ENCODE results near the gene CTSK. TPM values are rescaled to one million over a fixed set of nuclear protein-coding genes. Genes with fewer than 3 reads are reported as not detected.

The CTSK gene
- total and polyA plus RNA-seq, 2 of the 13 experiments (the other 11 are each of a cell fraction or from before 2014, with no cell fraction given), result 1.4 to 6.3 TPM

GRCh38 chr1:150775276-150775675 lies 32.8 kb downstream of the CTSK start:
- ATAC-seq, result no peak
- ChIA-PET POLR2A (no interaction called here), CTCF (ENCODE audit: low intra/inter-chr PET ratio, low total read pairs) (no interaction called here)
- Histone ChIP-seq H3K27ac (ENCODE audit: extremely low read length, insufficient read depth, low read length) (no peak overlapping the region), H2AFZ (ENCODE audit: low read length) (no peak overlapping the region), H3K27me3 (ENCODE audit: control insufficient read depth in 1 of 2, insufficient read depth in 2 of 2, low read length in 2 of 2) (no peaks in the 10 kb centered on the region), H4K20me1 (ENCODE audit: insufficient read depth, low read length) (no peaks in the 10 kb centered on the region), H3K9me3 (ENCODE audit: low read length) (no peaks in the 10 kb centered on the region), H3K9ac (ENCODE audit: insufficient read depth, low read depth, low read length) (no peak overlapping the region), H3K4me3 (replicated peaks in 1 of 3; ENCODE audit: insufficient read depth in 1 of 3, low read depth in 2 of 3, low read length in 3 of 3) (no peak overlapping the region), H3K4me1 (ENCODE audit: insufficient read depth, low read length) (0 out of 2 replicates have a peak, but pooled peaks cover 8% of the 10 kb centered on the region), H3K79me2 (ENCODE audit: insufficient read depth, low read length) (no peaks in the 10 kb centered on the region), H3K4me2 (ENCODE audit: low read depth, low read length) (no peak overlapping the region), H3K36me3 (replicated peaks in 1 of 2; ENCODE audit: control insufficient read depth in 1 of 2, insufficient read depth in 2 of 2, low read length in 2 of 2) (no peaks in the 10 kb centered on the region)
- TF ChIP-seq SATB2 (CRISPR knock-in tag; IDR thresholded peaks at IDR 0.05) (no peak), ARID2 (CRISPR knock-in tag; IDR thresholded peaks at IDR 0.05; ENCODE audit: borderline replicate concordance) (no peak), ZNF598 (CRISPR knock-in tag; IDR thresholded peaks at IDR 0.05; ENCODE audit: borderline replicate concordance) (no peak), ZNF746 (CRISPR knock-in tag; IDR thresholded peaks at IDR 0.05) (no peak), ZNF737 (CRISPR knock-in tag; IDR thresholded peaks at IDR 0.05; ENCODE audit: borderline replicate concordance) (no peak), SIN3B (IDR thresholded peaks at IDR 0.05; ENCODE audit: low read length) (no peak), ZNF577 (CRISPR knock-in tag; IDR thresholded peaks at IDR 0.05; ENCODE audit: borderline replicate concordance, low read depth) (no peak), ZNF720 (CRISPR knock-in tag; IDR thresholded peaks at IDR 0.05) (no peak), ZSCAN29 (CRISPR knock-in tag; conservative IDR thresholded peaks at IDR 0.05) (no peak), ZNF44 (CRISPR knock-in tag; IDR thresholded peaks at IDR 0.05) (no peak), CCDC6 (CRISPR knock-in tag; IDR thresholded peaks at IDR 0.05) (no peak), SETDB1 (CRISPR knock-in tag; IDR thresholded peaks at IDR 0.05; ENCODE audit: borderline replicate concordance) (no peak), GATAD2A (CRISPR knock-in tag; IDR thresholded peaks at IDR 0.05) (no peak), ONECUT2 (CRISPR knock-in tag; IDR thresholded peaks at IDR 0.05) (no peak), MEIS1 (CRISPR knock-in tag; IDR thresholded peaks at IDR 0.05; ENCODE audit: borderline replicate concordance) (no peak), ZBTB37 (CRISPR knock-in tag; IDR thresholded peaks at IDR 0.05) (no peak), ZNF556 (CRISPR knock-in tag; IDR thresholded peaks at IDR 0.05; ENCODE audit: borderline replicate concordance) (no peak)
- TF ChIP-seq, protein P1, sequence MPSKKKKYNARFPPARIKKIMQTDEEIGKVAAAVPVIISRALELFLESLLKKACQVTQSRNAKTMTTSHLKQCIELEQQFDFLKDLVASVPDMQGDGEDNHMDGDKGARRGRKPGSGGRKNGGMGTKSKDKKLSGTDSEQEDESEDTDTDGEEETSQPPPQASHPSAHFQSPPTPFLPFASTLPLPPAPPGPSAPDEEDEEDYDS (CRISPR knock-in tag; IDR thresholded peaks at IDR 0.05), result no peak
- TF ChIP-seq, protein P2, sequence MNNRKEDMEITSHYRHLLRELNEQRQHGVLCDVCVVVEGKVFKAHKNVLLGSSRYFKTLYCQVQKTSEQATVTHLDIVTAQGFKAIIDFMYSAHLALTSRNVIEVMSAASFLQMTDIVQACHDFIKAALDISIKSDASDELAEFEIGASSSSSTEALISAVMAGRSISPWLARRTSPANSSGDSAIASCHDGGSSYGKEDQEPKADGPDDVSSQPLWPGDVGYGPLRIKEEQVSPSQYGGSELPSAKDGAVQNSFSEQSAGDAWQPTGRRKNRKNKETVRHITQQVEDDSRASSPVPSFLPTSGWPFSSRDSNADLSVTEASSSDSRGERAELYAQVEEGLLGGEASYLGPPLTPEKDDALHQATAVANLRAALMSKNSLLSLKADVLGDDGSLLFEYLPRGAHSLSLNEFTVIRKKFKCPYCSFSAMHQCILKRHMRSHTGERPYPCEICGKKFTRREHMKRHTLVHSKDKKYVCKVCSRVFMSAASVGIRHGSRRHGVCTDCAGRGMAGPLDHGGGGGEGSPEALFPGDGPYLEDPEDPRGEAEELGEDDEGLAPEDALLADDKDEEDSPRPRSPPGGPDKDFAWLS (CRISPR knock-in tag; IDR thresholded peaks at IDR 0.05; ENCODE audit: borderline replicate concordance), result no peak
- TF ChIP-seq, protein P3, sequence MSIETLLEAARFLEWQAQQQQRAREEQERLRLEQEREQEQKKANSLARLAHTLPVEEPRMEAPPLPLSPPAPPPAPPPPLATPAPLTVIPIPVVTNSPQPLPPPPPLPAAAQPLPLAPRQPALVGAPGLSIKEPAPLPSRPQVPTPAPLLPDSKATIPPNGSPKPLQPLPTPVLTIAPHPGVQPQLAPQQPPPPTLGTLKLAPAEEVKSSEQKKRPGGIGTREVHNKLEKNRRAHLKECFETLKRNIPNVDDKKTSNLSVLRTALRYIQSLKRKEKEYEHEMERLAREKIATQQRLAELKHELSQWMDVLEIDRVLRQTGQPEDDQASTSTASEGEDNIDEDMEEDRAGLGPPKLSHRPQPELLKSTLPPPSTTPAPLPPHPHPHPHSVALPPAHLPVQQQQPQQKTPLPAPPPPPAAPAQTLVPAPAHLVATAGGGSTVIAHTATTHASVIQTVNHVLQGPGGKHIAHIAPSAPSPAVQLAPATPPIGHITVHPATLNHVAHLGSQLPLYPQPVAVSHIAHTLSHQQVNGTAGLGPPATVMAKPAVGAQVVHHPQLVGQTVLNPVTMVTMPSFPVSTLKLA (IDR thresholded peaks at IDR 0.05), result no peak
- 76% methylated on average over 3 of the region's 3 CpGs for WGBS (ENCODE audit: low lambda C conversion rate)
- no peak for FAIRE-seq
- BruUV-seq (replicated peaks), result no TSS peak
- in situ Hi-C loops (cut with HindIII; ENCODE audit: extremely low pct_ligation_motif_present, low pct_unique_long_range_greater_than_20kb), result no loop called here
- DNase-seq (ENCODE audit: low spot score), result no peak
- intact Hi-C loops (cut with micrococcal nuclease; ENCODE audit: unreplicated experiment), result no loop called here

All from HepG2 (cell line).